H1 (cell line): Measurements from ENCODE around the gene EXOC3L1. TPM values are rescaled to one million over a fixed set of nuclear protein-coding genes. Genes with fewer than 3 reads are reported as not detected.

Source experiments
- CTCF ChIA-PET: fragments of 300-600 bp; sonication (Branson Sonifier 250); formaldehyde crosslinking; loops from one replicate; lab custom pipeline; 2021; ENCODE audit not compliant: partially characterized antibody; lab: Charles Lee
- POLR2A ChIA-PET: fragments of 300-600 bp; sonication (Branson Sonifier 250); formaldehyde crosslinking; loops from one replicate; lab custom pipeline; 2021; ENCODE audit warnings: inconsistent platforms; ENCODE audit not compliant: partially characterized antibody; lab: Charles Lee
- DNase-seq, 2 experiments: peaks; one replicate each; pipeline versions ENCODE4 v3.0.0 to v3.0.0-alpha.2; 2010 to 2022; ENCODE audit warnings: low spot score in 2 of 2, low read depth in 1 of 2, mixed read lengths in 1 of 2
- FAIRE-seq: peaks from 2 replicates; lab custom pipeline; 2011; peaks lifted over from hg19 to GRCh38; lab: Jason Lieb, UNC
- H2AFZ ChIP-seq: 2 replicates; pipeline ENCODE4 v1.8.1; 2012; ENCODE audit warnings: low read length, inconsistent platforms
- H2AK5ac ChIP-seq: 2 replicates; pipeline ENCODE4 v1.6.1; 2013; ENCODE audit warnings: low read depth, low read length
- H2BK120ac ChIP-seq: replicated peaks from 2 replicates; pipeline ENCODE3; 2013; ENCODE audit warnings: low read depth, low read length, inconsistent platforms
- H2BK12ac ChIP-seq: 2 replicates; pipeline ENCODE4 v1.6.1; 2013; ENCODE audit warnings: low read depth, low read length
- H2BK15ac ChIP-seq: 2 replicates; pipeline ENCODE4 v1.6.1; 2013; ENCODE audit warnings: low read length
- H2BK20ac ChIP-seq: 2 replicates; pipeline ENCODE4 v1.6.1; 2013; ENCODE audit warnings: low read length
- H2BK5ac ChIP-seq: 2 replicates; pipeline ENCODE4 v1.6.1; 2013; ENCODE audit warnings: low read depth, low read length
- H3K14ac ChIP-seq: 2 replicates; pipeline ENCODE4 v1.6.1; 2013; ENCODE audit warnings: inconsistent platforms; ENCODE audit not compliant: insufficient read length
- H3K18ac ChIP-seq: 2 replicates; pipeline ENCODE4 v1.6.1; 2013; ENCODE audit warnings: low read length; ENCODE audit errors: extremely low read depth
- H3K23ac ChIP-seq: 2 replicates; pipeline ENCODE4 v1.6.1; 2013; ENCODE audit warnings: inconsistent platforms; ENCODE audit not compliant: insufficient read length
- H3K23me2 ChIP-seq: 2 replicates; pipeline ENCODE4 v1.6.1; 2013; ENCODE audit warnings: low read depth, low read length
- H3K27ac ChIP-seq: 2 replicates; pipeline ENCODE4 v1.6.1; 2011; ENCODE audit warnings: low read depth, low read length, inconsistent platforms
- H3K27me3 ChIP-seq, 4 experiments: replicated peaks in 1 of 4; 1 replicate in 1 of 4; 2 replicates in 3 of 4; pipeline versions ENCODE4 v1.6.1 to v1.8.1; 2011 to 2013; ENCODE audit warnings: low read length in 3 of 4, mild to moderate bottlenecking in 3 of 4, inconsistent platforms in 2 of 4, mixed read lengths in 2 of 4, moderate library complexity in 1 of 4; ENCODE audit not compliant: control insufficient read depth in 3 of 4, insufficient read depth in 3 of 4; ENCODE audit errors: extremely low read depth in 1 of 4
- H3K36me3 ChIP-seq, 4 experiments: 2 replicates each; pipeline versions ENCODE4 v1.6.1 to v1.8.1; 2011 to 2013; ENCODE audit warnings: mild to moderate bottlenecking in 4 of 4, low read length in 3 of 4, moderate library complexity in 2 of 4, control low read depth in 1 of 4, inconsistent platforms in 1 of 4; ENCODE audit not compliant: insufficient read depth in 4 of 4, control insufficient read depth in 2 of 4
- H3K4ac ChIP-seq: replicated peaks from 2 replicates; pipeline ENCODE3; 2013; ENCODE audit warnings: low read length, low read depth, mixed read lengths, inconsistent platforms; ENCODE audit not compliant: insufficient read length
- H3K4me1 ChIP-seq, 4 experiments: replicated peaks in 1 of 4; 1 replicate in 1 of 4; 2 replicates in 3 of 4; pipeline versions ENCODE4 v1.6.1 to v1.8.1; 2011 to 2013; ENCODE audit warnings: low read length in 3 of 4, inconsistent platforms in 2 of 4, mixed read lengths in 1 of 4; ENCODE audit not compliant: insufficient read depth in 4 of 4, control insufficient read depth in 3 of 4
- H3K4me2 ChIP-seq, 2 experiments: 2 replicates each; pipeline versions ENCODE4 v1.6.1 to v1.8.1; 2011 to 2013; ENCODE audit warnings: low read depth in 2 of 2, low read length in 2 of 2, control low read depth in 1 of 2, inconsistent platforms in 1 of 2, mild to moderate bottlenecking in 1 of 2; ENCODE audit not compliant: insufficient read depth in 1 of 2
- H3K4me3 ChIP-seq, 4 experiments: fragments of 200-600, 300-600 bp in 1 of 4; sonication (generic), shearing (Covaris generic), sonication (Bioruptor Twin) in 1 of 4; 2 replicates each; pipeline versions ENCODE4 v1.5.1 to v1.8.1; 2011 to 2016; ENCODE audit warnings: low read length in 4 of 4, low read depth in 3 of 4, control low read depth in 2 of 4, inconsistent platforms in 2 of 4, mild to moderate bottlenecking in 2 of 4, mixed read lengths in 1 of 4, moderate library complexity in 1 of 4; ENCODE audit not compliant: insufficient read depth in 2 of 4; ENCODE audit errors: extremely low read depth in 1 of 4
- H3K56ac ChIP-seq: replicated peaks from 2 replicates; pipeline ENCODE3; 2013; ENCODE audit warnings: low read depth, mild to moderate bottlenecking, mixed read lengths, low read length, inconsistent platforms; ENCODE audit not compliant: insufficient read length
- H3K79me1 ChIP-seq: 2 replicates; pipeline ENCODE4 v1.6.1; 2013; ENCODE audit warnings: low read depth, low read length, control low read depth
- H3K79me2 ChIP-seq, 2 experiments: 2 replicates each; pipeline versions ENCODE4 v1.6.1 to v1.8.1; 2012 to 2013; ENCODE audit warnings: low read length in 2 of 2, mild to moderate bottlenecking in 2 of 2, inconsistent platforms in 1 of 2; ENCODE audit not compliant: insufficient read depth in 2 of 2, control insufficient read depth in 1 of 2
- H3K9ac ChIP-seq, 4 experiments: replicated peaks in 1 of 4; 1 replicate in 1 of 4; 2 replicates in 3 of 4; pipeline versions ENCODE4 v1.6.1 to v1.8.1; 2011 to 2013; ENCODE audit warnings: low read depth in 3 of 4, low read length in 3 of 4, control low read depth in 2 of 4, mild to moderate bottlenecking in 2 of 4, moderate library complexity in 2 of 4, inconsistent platforms in 1 of 4; ENCODE audit errors: extremely low read depth in 1 of 4
- H3K9me3 ChIP-seq, 2 experiments: 2 replicates each; pipeline versions ENCODE4 v1.6.1 to v1.8.1; 2012 to 2013; ENCODE audit warnings: mild to moderate bottlenecking in 2 of 2, moderate library complexity in 2 of 2, control low read depth in 1 of 2, inconsistent platforms in 1 of 2, low read depth in 1 of 2, low read length in 1 of 2, mixed read lengths in 1 of 2; ENCODE audit not compliant: insufficient read depth in 2 of 2
- H4K20me1 ChIP-seq, 2 experiments: replicated peaks in 1 of 2; 2 replicates each; pipeline versions ENCODE3 to v1.8.1; 2011 to 2013; ENCODE audit warnings: inconsistent platforms in 2 of 2, low read length in 2 of 2, mild to moderate bottlenecking in 1 of 2; ENCODE audit not compliant: insufficient read depth in 2 of 2, control insufficient read depth in 1 of 2
- H4K5ac ChIP-seq: 2 replicates; pipeline ENCODE4 v1.6.1; 2013; ENCODE audit warnings: low read length, low read depth, mixed read lengths, inconsistent platforms; ENCODE audit not compliant: insufficient read length
- H4K8ac ChIP-seq: 2 replicates; pipeline ENCODE4 v1.8.0; 2013; ENCODE audit warnings: mild to moderate bottlenecking, moderate library complexity, low read length, inconsistent platforms; ENCODE audit not compliant: insufficient read depth; ENCODE audit errors: extremely low read depth
- H4K91ac ChIP-seq: replicated peaks from 2 replicates; pipeline ENCODE3; 2013; ENCODE audit warnings: low read length, mixed read lengths, inconsistent platforms; ENCODE audit not compliant: insufficient read length
- ASH2L ChIP-seq: fragments of 200-600, 300-600 bp; sonication (generic); IDR thresholded peaks from one replicate; pipeline ENCODE4 v1.7.1; 2017; ENCODE audit warnings: low read length
- BACH1 ChIP-seq: IDR thresholded peaks from 2 replicates; pipeline ENCODE4 v1.6.1; 2012; ENCODE audit warnings: low read length, improper control_type of control experiment
- CEBPB ChIP-seq: IDR thresholded peaks from 2 replicates; pipeline ENCODE4 v1.6.1; 2012; ENCODE audit warnings: low read depth, low read length
- CHD2 ChIP-seq: IDR thresholded peaks from 2 replicates; pipeline ENCODE4 v1.6.1; 2012; ENCODE audit warnings: low read length, improper control_type of control experiment
- EGR1 ChIP-seq: IDR thresholded peaks from 2 replicates; pipeline ENCODE4 v1.6.1; 2011; ENCODE audit warnings: low read depth, low read length, borderline replicate concordance
- GTF2F1 ChIP-seq: IDR thresholded peaks from 2 replicates; pipeline ENCODE4 v1.6.1; 2012; ENCODE audit warnings: low read depth, low read length, improper control_type of control experiment, borderline replicate concordance
- KDM4A ChIP-seq: IDR thresholded peaks from one replicate; pipeline ENCODE4 v1.7.1; 2012; ENCODE audit warnings: low read depth, mild to moderate bottlenecking, moderate library complexity, low read length, inconsistent platforms; ENCODE audit not compliant: severe bottlenecking
- SIRT6 ChIP-seq: IDR thresholded peaks from one replicate; pipeline ENCODE4 v1.7.1; 2012; ENCODE audit warnings: low read length, inconsistent platforms
- SP1 ChIP-seq: IDR thresholded peaks from 2 replicates; pipeline ENCODE4 v1.6.1; 2011; ENCODE audit warnings: low read depth, low read length
- SP2 ChIP-seq: IDR thresholded peaks from 2 replicates; pipeline ENCODE4 v1.6.1; 2012; ENCODE audit warnings: mild to moderate bottlenecking, low read length, inconsistent platforms
- SP4 ChIP-seq: IDR thresholded peaks from 2 replicates; pipeline ENCODE4 v1.6.1; 2012; ENCODE audit warnings: low read length, inconsistent platforms
- WGBS, 2 experiments: shearing (Covaris generic) in 1 of 2; methylation state at CpG; one replicate each; pipeline versions ENCODE4 v1.1.6 to v1.1.7; 2013 to 2015; ENCODE audit warnings: low lambda C conversion rate in 2 of 2, mixed read lengths in 2 of 2, inconsistent platforms in 1 of 2, low coverage in 1 of 2, missing lambda C conversion rate in 1 of 2; ENCODE audit not compliant: insufficient replicate concordance in 2 of 2, insufficient coverage in 1 of 2, insufficient read length in 1 of 2; ENCODE audit errors: extremely low coverage in 1 of 2, missing lambda C conversion rate in 1 of 2; 5-methylcytosine and 5-hydroxymethylcytosine counted together
- polyA plus RNA-seq, 7 experiments: library from polyadenylated mRNA; depleted of rRNA in 3 of 7; stranded (reverse) in 5 of 7; unstranded in 2 of 7; fragments of >200 nt in 5 of 7; fragments of 200-250 nt in 2 of 7; gene quantifications; 1 replicate in 5 of 7; 2 replicates in 1 of 7; 4 replicates in 1 of 7; pipeline versions ENCODE4 v1.2.1 to v1.2.3, GENCODE V29; 2011 to 2013; ENCODE audit warnings: missing spikeins in 2 of 7, mixed read lengths in 2 of 7
- total RNA-seq: library from RNA; stranded (reverse); fragmentation: NEBNext Ultra II Directional; extraction: Animal tissue kit (Norgen Biotek cat#: 25700); gene quantifications from 2 replicates; pipeline ENCODE4 v1.2.1, GENCODE V29; 2021
- TF ChIP-seq, protein P1 (sequence below): IDR thresholded peaks from 2 replicates; pipeline ENCODE4 v1.6.1; 2012; ENCODE audit warnings: inconsistent platforms

EXOC3L1 gene
- total and polyA plus RNA-seq, 2 of the 8 experiments (the other 6 are each of a cell fraction or from before 2014, with no cell fraction given) = 1.3 TPM

DNA sequence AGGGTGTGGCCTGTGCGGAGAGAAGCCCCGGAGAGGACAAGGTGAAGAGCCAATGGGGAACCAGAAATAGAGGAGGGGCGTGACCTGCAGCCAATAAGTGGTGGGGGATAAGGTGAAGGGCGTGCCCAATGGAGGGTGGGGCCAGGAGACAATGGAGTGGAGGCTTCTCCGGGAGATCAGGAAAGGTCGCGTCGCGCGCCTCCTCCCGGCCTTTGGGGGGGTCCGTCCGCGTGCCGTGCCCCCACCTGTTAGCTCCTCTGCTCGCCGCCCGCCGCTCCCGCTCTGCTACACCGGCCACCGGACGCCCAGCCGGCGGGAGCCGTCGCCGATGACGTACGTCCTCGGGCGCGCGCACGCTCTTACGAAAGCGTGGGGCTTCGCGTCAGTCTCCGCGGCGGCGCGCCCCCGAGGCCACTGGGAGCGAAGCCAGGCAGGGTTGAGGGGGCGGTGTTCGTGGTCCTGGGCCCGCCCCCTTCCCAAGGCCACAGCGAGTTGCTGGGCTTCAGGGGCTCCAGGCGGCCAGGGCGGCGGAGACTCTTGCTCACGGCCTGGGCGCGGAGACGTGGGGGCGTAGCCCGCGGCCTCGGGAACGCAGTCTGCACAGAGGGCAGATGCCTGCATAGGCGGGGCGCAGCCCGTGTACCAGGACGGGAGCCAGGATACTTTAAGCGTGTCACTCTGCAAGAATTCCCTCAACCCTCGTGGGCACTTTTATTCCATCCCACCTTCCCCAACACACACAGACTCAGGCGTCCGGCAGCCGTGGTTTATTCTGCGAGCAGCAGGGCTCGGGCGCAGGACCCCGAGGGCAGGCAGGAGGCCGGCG, 6.1 kb downstream of the EXOC3L1 start, which contains the start of gene MATCAP1:
TSS of gene MATCAP1 (minus strand) at position 337 of the 826 bp plus-strand sequence. CDS start 3,353 bp downstream, outside the sequence.
- peak within 1 kb of the TSS; percentile 73 to 90 (median 85) for H3K4me3 ChIP-seq
- peaks cover 8 to 34% (median 20%) of the 10 kb centered on the region in 4 experiments for H3K27me3 ChIP-seq
- peak within 1 kb of the TSS; percentile 61; the same call in 1 of the 2 replicates for H2BK15ac ChIP-seq
- no peak within 1 kb of the TSS for H2BK120ac ChIP-seq
- peak within 1 kb of the TSS; percentile 95 for H3K56ac ChIP-seq
- H3K14ac ChIP-seq = no peak within 1 kb of the TSS
- peaks cover 0 to 5% of the 10 kb centered on the region in 2 experiments; a peak in 1 of 4 replicates for H3K79me2 ChIP-seq
- peak within 1 kb of the TSS; percentile 95 for H3K18ac ChIP-seq
- H3K79me1 ChIP-seq = no peaks in the 10 kb centered on the region
- peak within 1 kb of the TSS; percentile 91 for H4K8ac ChIP-seq
- DNase-seq = peak; percentile 87 to 95
- peaks cover 0 to 19% (median 11%) of the 10 kb centered on the region in 4 experiments; a peak in 5 of 7 replicates for H3K4me1 ChIP-seq
- H4K20me1 ChIP-seq = peaks cover 2 to 24% of the 10 kb centered on the region in 2 experiments
- H2AFZ ChIP-seq = peak within 1 kb of the TSS; percentile 17; the same call in 1 of the 2 replicates
- H2AK5ac ChIP-seq = no peak within 1 kb of the TSS
- peak; percentile 94 for FAIRE-seq
- H3K27ac ChIP-seq = peak within 1 kb of the TSS; percentile 98
- peak within 1 kb of the TSS; percentile 85 for H3K4ac ChIP-seq
- 1% methylated on average over 77 of the region's 77 CpGs; no CpG with 5 or more reads in 1 of the 2 experiments for whole genome bisulfite sequencing, 2 experiments
- peak within 1 kb of the TSS; percentile 96 for H4K5ac ChIP-seq
- ChIA-PET CTCF (interaction anchor here (1.1 to 9.3 kb wide), 13 partner anchors 10 to 231 kb away, joined by 3 to 151 read pairs (median 7); partner anchors contain the start of genes ELMO3, FBXL8, HSF4 and NOL3), POLR2A (interaction anchor here (1.0 to 4.0 kb wide), 10 partner anchors 10 to 63 kb away, joined by 3 to 19 read pairs (median 5); partner anchors contain the start of genes B3GNT9, HSF4 and NOL3)
- H3K23ac ChIP-seq = no peak within 1 kb of the TSS
- H3K23me2 ChIP-seq = peaks cover 13% of the 10 kb centered on the region; the same call in 1 of the 2 replicates
- H2BK12ac ChIP-seq = peak within 1 kb of the TSS; percentile 35; the same call in 1 of the 2 replicates
- peak within 1 kb of the TSS; percentile 90 for H4K91ac ChIP-seq
- H3K36me3 ChIP-seq = no peaks in the 10 kb centered on the region; a peak in 1 of 8 replicates
- peak within 1 kb of the TSS; percentile 95 for H2BK5ac ChIP-seq
- H3K4me2 ChIP-seq = peak within 1 kb of the TSS; percentile 67 to 92
- H3K9me3 ChIP-seq = no peaks in the 10 kb centered on the region
- peak within 1 kb of the TSS; percentile 53 to 96 (median 88) for H3K9ac ChIP-seq
- no peak within 1 kb of the TSS for H2BK20ac ChIP-seq
- TF ChIP-seq, protein P1, sequence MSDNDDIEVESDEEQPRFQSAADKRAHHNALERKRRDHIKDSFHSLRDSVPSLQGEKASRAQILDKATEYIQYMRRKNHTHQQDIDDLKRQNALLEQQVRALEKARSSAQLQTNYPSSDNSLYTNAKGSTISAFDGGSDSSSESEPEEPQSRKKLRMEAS = peak; percentile 52
- no peak for TF ChIP-seq GTF2F1
- TF ChIP-seq CEBPB = peak; percentile 87
- peak; percentile 64 for TF ChIP-seq KDM4A
- TF ChIP-seq EGR1 = peak; percentile 86; the same call in 1 of the 2 replicates
- TF ChIP-seq SP2 = peak; percentile 64
- 0 out of 2 replicates have a peak, but pooled peaks have one; percentile 14 for TF ChIP-seq BACH1
- peak; percentile 98 for TF ChIP-seq SP1
- TF ChIP-seq ASH2L = peak; percentile 38
- peak; percentile 88 for TF ChIP-seq CHD2
- no peak for TF ChIP-seq SIRT6
- peak; percentile 75 for TF ChIP-seq SP4
